GOT3 (cell line): ENCODE measurements around the gene JAG1.
"Not testable (repeated sequence)": the region's sequence is repeated elsewhere in the genome, so short reads cannot be mapped to it uniquely, and the experiment has no call there.

ENCODE experiments used
- DNase-seq: peaks from one replicate; lab custom pipeline; 2025; ENCODE audit warnings: mixed read lengths; lab: John Stamatoyannopoulos, UW

Gene JAG1

DNA sequence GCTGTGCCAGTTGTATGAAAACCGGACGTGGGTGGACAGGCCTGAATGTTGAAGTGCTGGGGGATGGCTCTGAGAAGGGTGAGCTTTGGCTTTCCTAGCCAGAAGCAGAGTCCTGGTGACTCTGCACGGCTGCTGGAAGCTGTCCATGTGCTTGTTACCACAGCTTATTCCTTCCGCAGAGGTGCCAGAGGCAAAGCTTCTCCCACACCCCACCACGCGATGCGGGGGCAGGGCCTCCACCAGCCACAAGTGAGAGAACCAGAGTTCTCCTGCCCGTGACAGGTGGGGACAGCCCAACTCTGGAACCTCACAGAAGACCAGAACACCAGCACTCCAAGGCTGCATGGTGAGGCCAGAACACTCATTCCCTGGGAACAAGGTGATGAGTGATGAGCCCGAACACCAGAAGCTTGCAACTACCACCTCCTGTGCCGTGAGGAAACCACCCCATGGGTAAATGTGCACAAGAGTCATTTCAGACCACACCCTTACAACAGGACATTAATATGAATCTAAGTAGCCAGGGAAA is 36.7 kb downstream of the JAG1 start:
- no peak for DNase-seq

DNA sequence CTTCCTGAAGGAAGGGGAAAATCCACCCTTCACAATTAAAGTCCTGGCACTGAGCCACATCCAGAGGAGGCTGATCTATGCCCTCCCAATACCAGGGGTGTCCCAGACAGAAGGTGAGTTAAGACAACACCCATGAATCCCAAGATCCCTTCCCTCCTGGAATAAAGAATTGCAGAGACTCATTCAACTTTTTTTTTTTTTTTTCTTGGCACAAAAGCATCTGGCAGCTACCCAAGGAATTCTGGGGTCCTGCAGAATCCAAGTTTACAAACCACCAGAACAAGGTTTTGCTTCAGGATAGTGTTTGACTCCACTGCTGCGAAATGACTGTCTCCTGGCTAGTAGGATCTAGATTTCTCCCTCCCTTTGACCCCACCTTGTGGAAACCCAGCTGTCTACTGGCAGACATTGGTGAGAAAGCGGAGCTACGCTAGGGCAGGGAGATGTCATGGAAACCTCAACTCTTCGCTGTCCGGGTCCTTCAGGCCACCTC is 37.4 kb downstream of the JAG1 start:
- DNase-seq, result no peak

DNA sequence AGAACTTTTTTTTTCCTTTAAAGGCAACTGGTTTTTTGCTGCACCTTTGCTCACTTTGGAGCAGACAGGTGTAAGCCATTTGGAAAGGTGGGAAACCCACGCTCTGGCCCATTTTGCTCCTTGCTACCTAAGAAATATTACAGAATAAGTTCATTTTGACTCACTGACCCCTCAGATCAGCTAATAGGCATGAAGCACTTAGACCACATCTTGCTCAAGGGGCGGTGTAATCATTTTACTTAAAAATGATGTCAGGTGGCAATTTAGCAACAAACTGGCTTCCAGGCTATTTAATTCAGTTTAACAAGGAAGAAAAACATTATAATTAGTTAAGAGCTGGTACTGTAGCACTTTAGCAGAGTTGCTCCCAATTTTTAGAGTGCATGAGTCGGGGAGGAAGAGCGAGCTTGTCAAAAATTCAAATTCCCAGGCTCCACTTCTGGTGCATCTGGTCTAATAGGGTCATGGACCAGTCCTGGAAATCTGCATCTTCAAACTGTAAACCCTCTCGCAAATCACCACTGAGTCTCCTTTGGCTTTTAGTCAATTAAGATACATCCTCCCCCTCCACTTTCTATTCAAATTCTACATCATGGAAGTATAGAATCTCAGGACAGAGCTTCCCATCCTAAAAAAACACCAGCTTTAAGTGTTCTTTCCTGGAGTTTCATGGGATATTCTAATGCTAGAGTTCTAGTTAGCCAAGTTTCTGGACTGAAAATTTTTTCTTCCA is 38.2 kb downstream of the JAG1 start:
- DNase-seq, result no peak

DNA sequence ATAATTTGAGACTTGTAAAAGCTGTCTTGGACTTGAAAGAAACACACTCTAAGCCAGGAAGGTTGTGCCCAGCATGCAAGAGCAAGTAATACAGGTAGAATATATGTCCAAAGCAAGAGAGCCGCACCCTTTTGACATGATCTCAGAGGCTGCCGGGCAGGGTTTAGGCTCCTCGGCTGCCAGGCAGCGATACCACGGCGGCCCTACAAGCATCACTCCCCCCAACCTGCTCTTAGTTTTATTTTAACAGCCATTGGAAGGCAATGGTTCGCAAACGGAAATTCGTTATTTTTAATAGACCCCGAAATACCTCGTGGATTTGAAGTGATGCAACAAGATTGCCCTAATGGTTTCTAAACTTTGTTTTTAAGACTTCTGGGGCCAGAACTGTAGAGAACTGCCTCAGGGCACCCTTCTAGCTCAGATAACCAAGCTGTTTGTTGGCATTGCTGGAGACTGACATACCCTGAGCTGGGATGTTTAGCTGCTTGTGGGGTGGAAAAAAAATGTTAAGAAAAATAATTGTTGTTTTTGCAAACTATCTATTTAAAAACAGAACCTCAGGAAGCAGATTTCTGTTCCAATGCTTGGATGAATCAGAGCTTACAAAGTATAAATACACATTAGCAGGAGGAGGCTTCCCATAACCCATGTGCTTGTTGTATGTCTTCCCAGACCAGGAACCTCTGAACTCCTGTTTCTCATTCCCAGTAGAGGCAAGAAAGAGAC is 39.0 kb downstream of the JAG1 start:
- DNase-seq, result no peak

DNA sequence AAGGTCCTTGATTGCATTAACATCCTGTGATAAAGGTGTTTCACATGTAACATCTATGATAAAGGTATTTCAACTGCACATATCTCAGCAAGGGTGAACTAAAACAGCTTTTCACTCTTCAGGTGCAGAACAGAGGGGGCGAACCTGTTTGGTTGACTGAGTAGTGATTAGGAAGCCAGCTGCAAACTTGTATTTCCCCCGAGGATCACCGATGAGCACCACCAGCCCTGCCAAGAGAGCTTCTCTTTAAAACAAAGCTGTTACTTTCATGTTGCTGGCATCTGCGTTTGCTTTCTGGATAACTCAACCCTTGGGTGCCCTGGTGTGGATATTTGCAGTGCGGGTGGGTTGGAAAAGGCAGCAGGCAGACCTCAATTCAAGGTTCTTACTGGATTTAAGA is 39.6 kb downstream of the JAG1 start:
- DNase-seq, result no peak

DNA sequence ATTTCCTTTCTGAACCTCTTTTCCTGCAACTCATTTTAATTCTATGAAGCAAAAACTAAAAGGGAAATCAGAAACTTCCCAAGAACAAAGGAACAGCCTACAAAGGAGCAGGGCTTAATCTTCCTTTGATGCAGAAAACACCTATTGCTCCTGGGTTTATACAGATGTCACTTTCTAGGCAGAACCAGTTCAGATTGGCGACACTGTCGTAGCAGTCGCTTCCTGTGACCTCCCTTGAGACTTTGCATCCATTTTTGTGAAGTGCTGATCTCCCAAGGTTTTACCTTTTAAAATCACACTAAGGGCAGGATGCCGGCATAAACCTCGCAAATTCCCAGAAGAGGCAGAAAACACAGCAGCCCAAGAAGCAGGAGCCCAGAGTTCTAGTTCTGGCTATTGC is 40.1 kb downstream of the JAG1 start:
- no peak for DNase-seq

DNA sequence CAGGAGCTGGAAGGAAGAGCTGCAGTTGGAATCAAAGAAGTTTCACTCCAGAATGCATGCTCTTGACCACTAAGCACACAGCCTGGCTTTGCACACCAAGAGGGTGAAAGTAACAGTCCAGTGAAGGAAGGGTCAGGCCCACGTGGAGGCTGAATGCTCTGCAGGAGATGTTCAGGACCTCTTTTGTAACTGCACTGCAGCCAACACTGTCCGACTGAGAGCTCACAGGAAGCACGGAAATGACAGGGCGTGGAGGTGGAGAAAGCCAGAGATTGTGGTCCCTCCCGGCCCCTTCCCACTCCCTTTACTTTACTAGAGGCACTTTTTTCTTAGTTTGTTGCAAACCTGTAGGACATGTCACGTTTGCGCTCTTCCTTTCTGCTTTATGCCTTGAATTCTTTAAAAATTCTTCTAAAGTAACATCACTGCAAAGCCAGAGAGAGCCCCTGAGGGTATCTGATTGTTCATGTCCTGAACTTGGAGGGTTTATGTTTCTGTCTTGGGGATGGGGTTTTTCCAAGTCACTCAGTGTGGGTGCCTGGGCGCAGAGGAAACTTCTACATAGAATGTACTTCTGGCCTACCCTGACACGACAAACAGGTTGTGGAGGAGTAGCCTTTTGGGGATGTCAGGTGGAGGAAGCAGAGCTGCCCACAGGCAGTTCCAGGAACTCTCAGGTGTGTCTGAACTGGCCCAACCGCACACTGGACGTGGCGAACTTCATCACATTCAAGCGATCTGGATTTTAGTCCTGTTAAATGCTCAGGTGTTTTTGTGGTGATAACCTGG is 40.9 kb downstream of the JAG1 start:
- DNase-seq, result no peak

DNA sequence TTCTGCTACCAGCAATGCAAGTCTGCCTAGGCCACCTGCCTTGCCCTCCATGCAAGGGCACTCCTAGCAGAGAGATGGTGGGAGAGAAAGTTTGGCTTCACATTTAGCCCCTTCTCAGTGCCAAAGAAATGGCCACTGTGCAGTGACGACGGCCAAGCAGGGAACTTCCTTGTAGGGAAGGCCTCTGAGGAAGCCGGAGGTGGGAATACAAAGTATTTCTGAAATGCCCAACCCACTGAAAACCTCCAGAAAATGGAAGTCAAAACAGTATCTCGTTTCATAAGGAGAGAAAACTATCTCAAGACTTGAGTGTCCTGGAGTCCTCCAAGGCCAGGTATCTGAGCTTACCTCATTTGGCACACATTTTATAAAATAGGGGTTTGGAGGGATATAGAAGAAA is 42.7 kb downstream of the JAG1 start:
- no peak for DNase-seq

DNA sequence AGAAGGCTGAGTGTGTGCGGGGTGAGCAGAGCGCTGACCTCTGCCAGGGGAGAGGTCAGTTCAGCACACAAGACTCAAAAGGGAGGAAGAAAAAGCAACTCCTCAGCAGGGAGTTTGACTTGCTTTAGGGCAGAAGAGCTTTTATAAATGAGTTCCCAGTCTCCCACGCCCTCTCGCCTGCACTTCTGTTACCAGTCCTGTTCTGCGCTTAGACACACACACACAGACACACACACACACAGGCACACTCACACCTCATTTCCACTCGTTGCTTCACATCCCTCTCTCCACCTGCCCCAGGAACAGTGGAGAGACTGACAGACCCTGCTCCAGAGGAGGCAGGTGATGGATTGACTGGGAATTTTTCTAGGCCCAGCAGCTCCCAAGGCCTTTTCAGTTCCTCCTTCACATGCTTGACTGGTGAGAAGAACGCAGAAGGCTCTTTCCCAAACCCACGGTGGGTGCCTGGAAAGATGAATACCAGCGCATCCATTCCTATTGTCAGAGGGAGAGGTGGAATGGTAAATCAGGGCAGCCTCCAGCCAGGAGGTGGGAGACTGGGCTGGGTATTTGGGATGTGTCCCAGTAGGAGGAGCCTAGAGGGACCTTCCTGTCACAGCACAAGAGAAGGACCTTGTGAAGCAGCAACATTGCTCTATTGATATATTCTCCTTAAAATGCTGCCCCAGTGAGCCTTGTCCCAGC is 43.7 kb downstream of the JAG1 start:
- DNase-seq, result no peak

DNA sequence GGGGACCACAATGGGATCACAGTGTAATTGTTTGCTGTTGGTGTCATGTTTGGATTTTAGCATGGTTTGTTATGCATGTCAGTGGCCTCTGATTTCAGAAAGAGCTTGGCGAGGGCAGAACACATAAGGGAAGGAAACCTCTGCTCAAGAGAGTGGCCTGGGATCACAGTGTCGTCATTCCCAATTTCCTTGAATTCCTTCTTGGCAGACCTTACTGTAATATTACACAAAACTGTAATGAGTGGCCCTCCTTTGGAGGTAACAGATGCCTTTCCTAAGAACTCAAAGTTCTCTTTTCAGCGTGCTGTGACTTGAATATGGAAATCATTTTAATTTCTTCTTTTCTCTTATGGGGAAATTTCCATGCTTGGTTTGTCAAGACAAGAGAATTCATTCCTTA is 46.9 kb downstream of the JAG1 start:
- DNase-seq, result no peak

DNA sequence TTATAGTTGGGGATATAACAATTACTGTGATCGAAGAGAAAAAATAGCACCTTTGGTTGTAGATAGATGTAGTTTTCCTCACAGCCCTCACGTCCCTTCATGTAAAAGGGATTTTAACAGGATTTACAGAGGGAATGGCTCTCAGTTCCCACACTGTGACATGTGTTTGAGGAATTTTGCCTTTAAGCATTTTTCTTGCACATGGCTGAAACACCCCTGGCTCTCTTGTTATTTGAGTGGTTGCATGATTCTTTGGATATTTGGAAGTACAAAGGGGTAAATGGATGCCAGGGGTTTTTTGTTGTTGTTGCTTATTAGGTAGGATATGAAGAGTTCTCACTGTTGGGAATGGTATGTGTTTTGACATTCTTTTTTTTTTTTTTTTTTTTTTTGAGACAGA is 48.2 kb downstream of the JAG1 start:
- no peak for DNase-seq

DNA sequence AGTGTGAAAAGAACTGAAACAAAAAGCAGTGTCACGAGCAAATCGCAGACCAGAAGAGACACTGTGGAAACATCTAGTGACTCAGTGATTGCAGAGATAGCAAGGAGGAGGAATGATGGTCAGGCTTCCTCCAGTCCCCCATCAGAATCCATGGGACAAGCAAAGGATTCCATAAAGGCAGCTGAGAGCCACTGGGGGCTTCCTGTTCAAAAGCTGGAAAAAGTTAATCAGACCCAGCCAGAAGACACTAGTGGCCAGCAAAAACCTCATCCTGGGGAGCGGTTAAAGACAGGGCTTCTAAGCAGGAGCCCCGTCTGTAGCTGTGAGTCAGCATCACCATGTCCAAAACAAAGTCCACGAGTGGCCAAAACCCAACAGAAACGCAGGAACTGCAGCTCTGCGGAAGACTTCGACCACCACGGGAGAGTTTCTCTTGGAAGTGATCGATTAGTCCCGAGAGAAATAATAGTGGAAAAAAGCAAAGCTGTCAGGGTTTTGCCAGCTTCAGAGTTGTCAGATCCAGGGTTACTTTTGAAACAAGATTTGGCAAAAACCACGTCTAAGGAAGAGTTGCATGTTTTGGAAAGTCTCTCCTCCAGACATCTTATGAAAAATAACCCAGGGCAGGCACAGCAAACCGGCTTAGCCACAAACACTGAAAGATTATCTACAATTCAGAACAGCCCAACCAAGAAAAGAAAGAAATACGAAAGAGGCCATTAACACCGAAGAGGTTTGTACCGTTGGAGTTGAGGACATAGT is 51.0 kb downstream of the JAG1 start:
- no peak for DNase-seq

DNA sequence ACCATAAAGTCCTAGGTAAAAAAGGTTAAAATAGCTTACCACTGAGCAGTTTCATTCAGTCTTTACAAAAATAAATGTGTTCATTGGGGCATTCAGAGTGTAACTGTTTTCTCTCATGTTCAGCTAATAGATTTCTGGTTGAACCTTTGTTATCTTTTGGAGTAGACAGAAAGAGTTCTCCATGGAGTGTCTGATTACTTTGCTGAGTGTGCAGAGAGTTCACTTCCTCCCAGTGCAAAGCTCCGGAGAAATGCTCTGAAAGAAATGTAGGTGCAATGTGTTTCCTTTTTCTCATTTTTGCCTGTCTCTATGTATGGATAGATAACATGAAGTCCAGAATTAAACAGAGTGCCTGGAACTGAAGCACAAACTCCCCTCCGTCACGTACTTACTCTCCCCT is 52.6 kb downstream of the JAG1 start:
- DNase-seq, result no peak

DNA sequence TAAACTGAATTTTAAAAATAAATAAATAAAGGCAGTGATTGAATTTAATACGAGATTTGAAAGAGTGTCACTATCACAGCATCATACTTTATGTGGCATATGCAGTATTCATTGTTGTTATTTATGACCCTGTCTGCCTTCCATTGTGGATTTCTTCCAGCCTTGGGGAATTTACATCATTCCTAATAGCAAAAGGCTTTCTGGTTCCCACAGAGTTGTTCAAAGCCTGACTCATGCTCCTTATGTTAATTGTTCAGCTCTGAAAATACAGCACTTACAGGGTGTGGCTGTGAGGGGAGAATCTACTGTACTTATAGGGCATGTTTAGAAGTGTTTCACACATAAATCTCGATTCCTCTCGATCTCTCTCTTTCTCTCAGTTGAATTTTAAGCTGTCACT is 54.4 kb downstream of the JAG1 start:
- no peak for DNase-seq

DNA sequence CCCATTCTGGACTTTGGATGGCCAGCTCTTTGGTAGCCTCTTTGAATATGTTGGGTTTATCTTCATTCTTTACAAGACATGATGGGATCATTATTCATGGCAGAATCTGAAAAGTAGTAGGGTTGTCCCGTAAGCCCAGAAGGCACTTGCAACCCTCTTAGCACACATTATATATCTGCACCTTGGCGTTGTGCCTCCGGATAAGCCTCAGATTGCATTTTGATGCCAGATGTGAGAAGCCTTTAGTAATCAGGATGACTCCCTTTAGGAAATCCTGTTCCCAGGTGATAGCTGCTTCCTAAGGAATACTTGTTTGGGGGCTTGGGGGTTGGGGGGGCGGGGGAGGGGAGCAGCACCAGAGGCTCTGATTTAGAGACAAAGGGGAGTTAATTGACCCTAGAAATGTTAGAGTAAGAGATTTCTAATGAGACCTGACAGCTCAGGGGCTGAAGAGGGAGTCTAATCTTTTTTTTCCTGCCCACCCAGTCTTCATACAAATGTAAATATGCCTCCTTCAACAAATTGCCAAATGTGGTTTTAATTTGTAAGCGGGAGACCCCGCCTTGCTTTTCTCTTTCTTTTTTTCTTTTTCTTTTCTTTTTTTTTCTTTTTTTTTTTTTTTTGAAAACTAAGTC is 55.1 kb downstream of the JAG1 start:
- no peak for DNase-seq

DNA sequence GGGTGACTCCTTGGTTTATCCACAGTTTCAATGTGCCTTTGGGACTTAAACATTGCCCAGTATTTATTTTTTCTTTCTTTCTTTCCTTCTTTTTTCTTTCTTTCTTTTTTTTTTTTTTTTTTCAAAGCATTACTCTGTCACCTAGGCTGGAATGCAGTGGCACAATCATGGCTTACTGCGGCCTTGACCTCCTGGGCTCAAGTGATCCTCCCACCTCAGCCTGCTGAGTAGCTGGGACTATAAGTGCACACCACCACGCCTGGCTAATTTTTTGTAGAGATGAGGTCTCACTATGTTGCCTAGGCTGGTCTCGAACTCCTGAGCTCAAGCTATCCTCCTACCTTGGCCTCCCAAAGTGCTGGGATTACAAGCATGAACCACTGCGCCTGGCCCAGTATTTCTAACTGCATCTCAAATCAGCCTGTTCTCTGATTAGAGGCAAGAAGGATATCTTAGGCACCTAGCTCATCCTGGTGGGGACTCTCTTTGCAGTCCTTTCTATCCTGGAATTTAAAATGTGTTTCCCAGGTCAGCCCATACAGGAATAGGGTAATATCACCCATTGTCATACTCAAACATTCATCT is 56.2 kb downstream of the JAG1 start:
- DNase-seq, result not testable (repeated sequence)

DNA sequence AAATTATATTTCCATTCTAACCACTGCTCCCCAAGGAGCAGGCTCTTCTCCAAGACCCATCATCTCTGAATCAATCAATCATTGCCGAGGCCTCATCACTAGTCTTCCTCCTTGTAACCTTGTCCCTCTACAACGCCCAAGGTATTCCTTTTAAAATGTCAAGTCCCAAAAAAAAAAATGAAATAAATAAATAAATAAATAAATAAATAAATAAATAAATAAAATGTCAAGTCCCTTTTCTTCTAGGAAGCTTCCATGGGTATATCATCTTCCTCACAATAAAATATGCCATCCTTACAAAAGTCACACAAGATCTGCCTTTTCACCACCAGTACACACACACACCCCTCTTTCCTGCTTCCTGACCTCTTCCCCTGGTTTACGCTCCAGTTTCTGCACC is 57.6 kb downstream of the JAG1 start:
- no peak for DNase-seq

DNA sequence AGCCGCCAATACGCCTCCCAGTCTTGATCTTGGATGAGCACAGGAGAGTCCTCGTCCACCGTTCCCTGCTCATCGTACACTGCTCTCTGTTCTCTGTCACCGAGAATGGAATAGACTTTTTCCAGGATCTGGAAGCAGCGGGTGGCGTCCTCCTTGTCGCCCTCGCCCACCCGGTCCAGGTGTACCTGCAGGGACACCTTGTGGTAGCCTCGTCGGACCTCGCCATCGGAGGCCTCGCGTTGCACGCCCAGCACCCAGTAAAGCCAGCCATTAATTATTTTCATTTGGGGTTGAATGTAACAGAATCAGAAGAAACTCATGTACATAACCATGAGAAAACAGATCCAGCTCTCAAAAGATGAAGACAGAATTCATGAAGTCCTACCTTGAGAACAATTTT is 59.9 kb downstream of the JAG1 start:
- no peak for DNase-seq

DNA sequence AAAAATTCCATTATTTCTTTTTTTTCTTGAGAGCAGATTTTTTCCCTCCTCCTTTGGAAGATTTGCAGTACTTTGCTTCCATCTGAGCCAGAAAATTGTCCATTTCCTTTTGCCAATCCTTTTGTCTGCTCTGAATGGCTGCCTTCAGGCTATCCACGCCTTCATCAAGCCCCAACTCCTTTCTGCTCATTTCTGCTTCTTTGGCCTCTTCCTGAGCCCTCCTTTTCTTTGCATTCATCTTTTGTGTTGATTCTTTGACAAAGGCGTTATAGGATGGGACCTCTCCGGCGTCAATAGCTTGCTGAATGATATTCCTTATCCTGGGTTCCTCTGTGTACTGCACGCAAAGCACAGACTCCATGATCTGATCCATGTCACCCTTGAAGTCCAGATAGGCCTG is 60.4 kb downstream of the JAG1 start:
- DNase-seq, result not testable (repeated sequence)

DNA sequence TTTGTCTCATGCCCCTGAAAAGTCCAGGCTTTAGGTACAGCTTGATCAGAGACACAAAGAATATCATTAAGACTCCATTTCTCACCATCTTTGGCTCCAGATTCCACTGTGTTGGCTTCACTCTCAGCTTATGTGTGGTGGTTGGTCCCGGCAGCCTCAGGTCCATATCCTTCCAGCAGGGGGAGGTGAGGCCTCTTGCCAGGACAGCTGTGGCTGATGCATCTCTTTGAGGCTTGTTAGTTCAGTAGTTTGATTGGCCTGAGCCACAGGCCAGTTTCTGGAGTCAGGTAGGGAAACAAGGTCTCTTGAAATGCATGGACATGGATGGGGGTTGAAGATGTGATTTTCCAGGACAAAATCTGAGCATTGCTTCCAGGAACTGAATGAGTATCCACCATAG is 62.4 kb downstream of the JAG1 start:
- no peak for DNase-seq
